ENCODE data around the gene GLCE.
"Not testable (repeated sequence)": the region's sequence is repeated elsewhere in the genome, so short reads cannot be mapped to it uniquely, and the experiment has no call there.

The GLCE gene

GRCh38 chr15:69161079-69161877 lies 843 bp downstream of the GLCE start:
- no peak for DNase-seq

- DNase-seq = no peak
These were observed 1.4 kb downstream of the GLCE start for GRCh38 chr15:69161878-69162213.

GRCh38 chr15:69163141-69163669 lies 2.8 kb downstream of the GLCE start:
- no peak for DNase-seq

GRCh38 chr15:69164807-69165636 lies 4.6 kb downstream of the GLCE start:
- DNase-seq = no peak

GRCh38 chr15:69165637-69166025 lies 5.2 kb downstream of the GLCE start:
- no peak for DNase-seq

- no peak for DNase-seq
These were observed 6.9 kb downstream of the GLCE start for GRCh38 chr15:69167218-69167846.

GRCh38 chr15:69168361-69168760 lies 7.9 kb downstream of the GLCE start:
- not testable (repeated sequence) for DNase-seq

- not testable (repeated sequence) for DNase-seq
These were observed 9.1 kb downstream of the GLCE start for GRCh38 chr15:69169540-69169939.

- DNase-seq = no peak
These were observed 10.2 kb downstream of the GLCE start for GRCh38 chr15:69170597-69170996.

GRCh38 chr15:69172847-69173246 lies 12.4 kb downstream of the GLCE start:
- no peak for DNase-seq

GRCh38 chr15:69175536-69175935 lies 15.1 kb downstream of the GLCE start:
- no peak for DNase-seq

GRCh38 chr15:69181424-69181823 lies 21.0 kb downstream of the GLCE start:
- DNase-seq = no peak

GRCh38 chr15:69185216-69185615 lies 24.8 kb downstream of the GLCE start:
- DNase-seq = no peak

- no peak for DNase-seq
These were observed 25.3 kb downstream of the GLCE start for GRCh38 chr15:69185706-69186105.

GRCh38 chr15:69189157-69189556 lies 28.7 kb downstream of the GLCE start:
- DNase-seq = no peak

GRCh38 chr15:69190091-69190490 lies 29.7 kb downstream of the GLCE start:
- no peak for DNase-seq

- no peak for DNase-seq
These were observed 30.1 kb downstream of the GLCE start for GRCh38 chr15:69190504-69190903.

- no peak for DNase-seq
These were observed 33.8 kb downstream of the GLCE start for GRCh38 chr15:69194025-69194827.

GRCh38 chr15:69194854-69195253 lies 34.4 kb downstream of the GLCE start:
- DNase-seq = no peak

- DNase-seq = no peak
These were observed 40.7 kb downstream of the GLCE start for GRCh38 chr15:69200832-69201745.

GRCh38 chr15:69206079-69206478 lies 45.6 kb downstream of the GLCE start:
- DNase-seq = no peak

- DNase-seq = no peak
These were observed 49.2 kb downstream of the GLCE start for GRCh38 chr15:69209661-69210060.
